WI38 (cell line): ENCODE measurements around the gene EMP3.

Experiments
- H3K4me3 ChIP-seq: 2 replicates; pipeline ENCODE4 v1.5.1; 2011; ENCODE audit warnings: low read depth, mild to moderate bottlenecking, control low read depth, low read length
- TF ChIP-seq, protein P1 (sequence below): IDR thresholded peaks from 2 replicates; pipeline ENCODE4 v1.5.1; 2012; ENCODE audit warnings: low read depth, mild to moderate bottlenecking, control low read depth, low read length

EMP3 gene

DNA sequence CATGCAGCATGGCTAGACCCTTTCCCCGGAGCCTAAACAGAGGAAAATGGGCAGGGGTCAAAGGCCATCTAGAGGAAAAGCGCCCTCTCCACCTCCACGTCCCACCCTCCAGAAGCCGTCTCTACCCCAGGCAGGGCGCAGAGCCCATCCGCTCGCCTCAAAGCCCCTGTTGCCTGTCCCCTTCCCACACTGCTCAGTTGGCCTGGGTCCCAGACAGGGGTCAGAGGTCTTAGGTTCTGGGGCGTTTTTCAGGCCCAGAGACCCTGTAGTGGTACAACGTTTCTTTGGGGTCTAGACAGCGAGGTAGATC lies 38.1 kb downstream of the EMP3 start:
- TF ChIP-seq, protein P1, sequence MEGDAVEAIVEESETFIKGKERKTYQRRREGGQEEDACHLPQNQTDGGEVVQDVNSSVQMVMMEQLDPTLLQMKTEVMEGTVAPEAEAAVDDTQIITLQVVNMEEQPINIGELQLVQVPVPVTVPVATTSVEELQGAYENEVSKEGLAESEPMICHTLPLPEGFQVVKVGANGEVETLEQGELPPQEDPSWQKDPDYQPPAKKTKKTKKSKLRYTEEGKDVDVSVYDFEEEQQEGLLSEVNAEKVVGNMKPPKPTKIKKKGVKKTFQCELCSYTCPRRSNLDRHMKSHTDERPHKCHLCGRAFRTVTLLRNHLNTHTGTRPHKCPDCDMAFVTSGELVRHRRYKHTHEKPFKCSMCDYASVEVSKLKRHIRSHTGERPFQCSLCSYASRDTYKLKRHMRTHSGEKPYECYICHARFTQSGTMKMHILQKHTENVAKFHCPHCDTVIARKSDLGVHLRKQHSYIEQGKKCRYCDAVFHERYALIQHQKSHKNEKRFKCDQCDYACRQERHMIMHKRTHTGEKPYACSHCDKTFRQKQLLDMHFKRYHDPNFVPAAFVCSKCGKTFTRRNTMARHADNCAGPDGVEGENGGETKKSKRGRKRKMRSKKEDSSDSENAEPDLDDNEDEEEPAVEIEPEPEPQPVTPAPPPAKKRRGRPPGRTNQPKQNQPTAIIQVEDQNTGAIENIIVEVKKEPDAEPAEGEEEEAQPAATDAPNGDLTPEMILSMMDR, result no peak
- H3K4me3 ChIP-seq, result peak overlapping the region; percentile 79

DNA sequence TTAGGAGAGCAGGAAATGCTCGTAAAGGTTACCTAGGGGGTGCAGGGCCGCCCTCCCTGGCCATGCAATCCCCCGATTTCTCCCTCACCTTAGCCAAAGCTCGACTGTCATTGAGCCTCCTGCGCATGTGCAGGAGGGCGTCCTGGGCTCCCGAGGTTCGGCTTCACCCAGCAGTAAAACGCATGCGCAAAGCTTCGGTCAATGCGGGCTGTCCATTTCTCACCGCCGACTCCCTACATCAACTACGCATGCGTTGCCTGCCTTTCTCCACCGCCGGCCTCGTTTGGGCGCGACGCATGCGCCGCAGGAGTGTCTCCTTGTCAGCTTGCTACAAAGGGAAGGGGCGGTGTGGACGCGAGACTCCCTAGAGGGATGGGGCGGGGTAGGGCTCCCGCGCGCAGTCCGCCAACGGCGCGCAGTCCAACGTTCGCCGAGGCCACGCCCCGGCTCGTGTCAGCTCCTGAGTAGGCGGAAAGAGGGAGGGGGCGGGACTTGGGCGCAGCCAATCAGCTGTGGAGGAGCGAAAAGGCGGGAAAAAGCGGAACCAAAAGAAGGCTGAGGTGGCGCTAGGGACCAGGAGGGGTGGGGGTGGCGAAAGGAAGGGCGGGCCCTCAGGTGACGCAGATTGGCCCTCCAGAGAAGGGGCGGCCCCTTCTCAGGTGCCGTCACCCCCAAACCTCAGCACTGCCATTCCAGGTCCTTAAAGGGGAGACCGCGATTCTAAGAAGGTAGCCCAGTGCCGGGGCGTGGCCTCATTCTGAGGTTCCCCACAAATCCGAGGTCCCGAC lies 38.7 kb downstream of the EMP3 start, which contains the start of the genes SYNGR4 and TMEM143:
Gene SYNGR4, plus strand, starts transcription at position 558 of the 788 bp plus-strand sequence. CDS start 1,476 bp downstream, outside the sequence.
Gene TMEM143, minus strand, starts transcription at position 131 of the 788 bp plus-strand sequence. Its CDS starts 20 bp downstream, at position 111.
- H3K4me3 ChIP-seq, result peak within 1 kb of the TSS; percentile 79
- TF ChIP-seq, protein P1, result no peak

DNA sequence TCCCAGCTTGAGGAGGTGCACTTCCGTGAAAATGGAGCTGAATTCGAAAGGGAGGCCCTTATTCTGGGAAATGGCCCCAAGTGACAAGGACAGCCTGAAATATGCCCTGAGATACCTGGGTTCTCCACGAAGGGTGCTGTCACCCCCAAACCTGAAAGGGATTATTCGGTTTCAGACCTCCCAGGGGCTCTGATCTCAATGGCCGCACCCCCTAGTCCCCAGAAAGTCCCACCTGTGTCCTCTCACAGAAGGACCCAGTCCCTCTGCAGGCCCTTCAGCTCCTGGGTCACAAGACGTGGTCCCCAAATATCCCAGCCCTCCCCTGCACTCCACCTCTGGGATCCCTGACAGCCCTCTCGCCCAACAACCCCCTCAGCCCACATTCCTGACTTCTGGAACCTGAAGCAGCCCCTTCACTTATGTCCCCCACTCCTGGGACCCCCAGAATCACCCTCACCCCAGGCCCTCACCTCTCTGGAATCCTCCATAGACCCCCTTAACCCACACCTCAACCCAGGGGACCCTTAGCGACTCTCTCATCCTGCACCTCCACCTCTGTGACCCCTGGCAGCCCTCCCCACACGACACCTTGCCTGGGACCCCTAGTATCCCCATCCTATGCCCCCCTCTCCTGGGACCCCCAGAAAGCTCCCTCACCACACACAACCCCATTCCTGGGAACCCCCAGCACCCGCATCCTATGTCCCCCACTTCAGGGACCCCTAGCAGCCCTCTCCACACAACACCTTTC lies 39.4 kb downstream of the EMP3 start:
- TF ChIP-seq, protein P1, result no peak
- H3K4me3 ChIP-seq, result no peak overlapping the region; the same call in 1 of the 2 replicates

DNA sequence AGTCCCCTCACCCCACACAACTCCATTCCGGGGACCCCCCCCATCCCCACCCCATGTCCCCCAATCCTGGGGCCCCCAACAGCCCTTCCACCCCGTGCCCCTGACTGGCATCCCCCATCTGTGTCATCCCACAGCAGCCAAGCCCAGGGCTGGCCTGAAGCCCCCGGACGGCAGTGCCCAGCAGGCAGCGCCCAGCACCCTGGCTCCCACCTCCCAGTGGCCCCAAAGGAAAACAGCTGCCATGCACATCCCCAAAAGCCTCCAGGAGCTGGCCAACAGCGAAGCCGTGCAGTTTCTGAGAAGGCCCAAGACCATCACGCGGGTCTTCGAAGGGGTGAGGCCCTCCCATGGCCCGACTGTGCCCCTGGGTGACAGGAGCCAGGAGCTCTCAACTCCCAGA lies 40.2 kb downstream of the EMP3 start:
- H3K4me3 ChIP-seq, result no peak overlapping the region
- TF ChIP-seq, protein P1, result no peak

DNA sequence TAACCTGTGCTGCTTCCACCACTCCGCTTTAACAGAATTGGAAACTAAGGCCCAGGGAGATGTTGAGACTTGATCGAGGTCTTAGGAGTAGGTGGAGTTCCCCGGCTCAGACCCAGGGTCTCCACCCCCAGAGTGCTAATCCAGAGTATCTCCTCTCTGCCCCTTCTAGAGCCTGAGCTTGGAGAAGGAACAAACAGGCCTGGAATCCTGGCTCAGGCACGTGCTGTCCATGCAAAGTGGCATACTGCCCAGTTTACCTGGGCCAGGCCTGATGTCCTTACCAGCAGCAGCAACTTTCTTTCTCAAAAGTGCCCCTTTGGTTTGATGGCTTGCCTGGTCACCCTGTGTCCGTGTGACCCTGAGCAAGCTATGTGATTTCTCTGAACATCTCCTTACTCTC lies 42.5 kb downstream of the EMP3 start:
- TF ChIP-seq, protein P1, result no peak
- no peak overlapping the region for H3K4me3 ChIP-seq

DNA sequence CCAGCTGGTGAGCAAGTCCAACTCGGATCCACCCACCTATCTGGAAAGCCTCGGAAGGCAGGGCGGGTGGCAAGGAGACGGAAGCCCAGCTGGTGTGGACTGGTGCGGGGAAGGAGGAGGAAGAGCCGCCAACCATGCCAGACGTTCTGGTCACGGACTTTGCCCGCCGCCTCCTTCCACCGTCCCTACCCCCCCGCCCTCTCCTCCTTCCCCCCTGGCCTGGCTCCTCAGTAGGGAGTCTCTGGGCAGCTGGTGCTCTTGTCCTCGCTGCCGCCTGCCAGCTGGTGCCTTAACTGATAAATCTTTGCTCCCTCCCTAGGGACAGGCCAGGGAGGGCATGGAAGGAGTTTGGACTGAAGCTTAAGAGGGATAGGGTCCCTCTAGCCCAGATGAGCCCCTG lies 43.6 kb downstream of the EMP3 start:
- TF ChIP-seq, protein P1, result no peak
- no peak overlapping the region for H3K4me3 ChIP-seq

DNA sequence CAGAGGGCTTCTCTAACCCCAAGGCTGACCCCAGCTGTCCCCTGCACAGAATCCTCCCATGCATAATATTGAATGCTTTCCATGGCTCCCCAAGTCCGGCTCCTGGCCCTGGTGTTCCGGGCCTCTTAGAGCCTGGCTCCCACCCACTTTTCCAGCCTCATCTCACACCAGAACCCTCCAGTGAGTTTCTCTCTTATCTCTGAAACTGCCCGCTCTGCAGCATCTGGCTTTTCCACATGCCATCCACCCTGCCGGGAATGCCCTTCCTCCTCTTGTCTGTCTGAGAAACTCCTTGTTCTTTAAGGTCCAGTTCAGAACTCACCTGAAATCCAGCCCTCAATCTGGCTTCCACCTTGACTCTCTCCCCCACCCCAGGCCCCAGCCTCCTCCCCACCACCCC lies 45.6 kb downstream of the EMP3 start:
- no peak overlapping the region for H3K4me3 ChIP-seq
- TF ChIP-seq, protein P1, result no peak
